ENCODE data around the gene RPS6KA4.

RPS6KA4 gene

DNA sequence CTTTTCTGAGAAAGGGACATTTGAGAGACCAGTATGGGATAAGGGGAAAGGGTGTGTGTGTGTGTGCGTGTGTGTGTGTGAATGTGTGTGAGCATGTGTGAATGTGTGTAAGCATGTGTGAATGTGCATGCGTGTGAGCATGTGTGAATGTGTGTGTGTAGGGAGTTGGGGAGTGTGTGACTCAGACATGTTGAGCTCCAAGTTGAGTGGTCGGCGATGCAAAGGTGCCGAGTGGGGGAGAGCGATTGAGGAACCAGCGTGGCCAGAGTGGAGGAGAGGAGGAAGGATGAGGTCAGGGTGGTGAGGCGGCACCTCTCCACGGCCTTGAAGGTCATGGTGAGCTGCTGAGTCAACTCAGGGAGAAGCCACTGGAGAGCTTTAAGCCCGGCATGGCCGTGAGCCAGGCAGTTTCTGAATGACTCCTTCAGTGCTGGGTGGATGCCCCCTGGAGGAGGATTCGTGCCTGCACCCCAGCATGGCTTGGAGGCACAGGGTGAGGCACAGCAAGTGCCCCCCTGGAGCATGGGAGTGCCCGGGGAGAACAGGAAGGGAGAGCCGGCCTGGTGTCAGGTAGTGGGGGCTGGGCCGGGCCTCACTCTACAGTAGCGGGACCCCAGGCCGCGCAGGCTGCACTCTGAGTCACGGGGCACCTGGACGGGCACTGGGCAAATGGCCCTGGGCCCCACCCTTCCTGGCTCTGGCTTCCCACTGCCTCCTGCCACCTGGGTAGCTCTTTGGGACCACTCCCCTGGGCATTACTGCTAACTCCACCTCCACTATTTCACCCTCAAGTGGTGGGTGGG is 27.2 kb upstream of the RPS6KA4 start:
- Histone ChIP-seq H3K4me3 (ENCODE audit: low read length) (no peak overlapping the region), H3K27me3 (ENCODE audit: control insufficient read depth, insufficient read depth, low read length) (no peaks in the 10 kb centered on the region), H3K27ac (ENCODE audit: low read length) (no peak overlapping the region), H3K9ac (ENCODE audit: low read length) (no peak overlapping the region), H3K36me3 (ENCODE audit: control insufficient read depth, low read depth, low read length) (no peaks in the 10 kb centered on the region), H3K9me3 (ENCODE audit: control insufficient read depth, low read depth, low read length) (no peaks in the 10 kb centered on the region), H3K4me1 (ENCODE audit: control insufficient read depth, low read depth, low read length) (no peaks in the 10 kb centered on the region)

DNA sequence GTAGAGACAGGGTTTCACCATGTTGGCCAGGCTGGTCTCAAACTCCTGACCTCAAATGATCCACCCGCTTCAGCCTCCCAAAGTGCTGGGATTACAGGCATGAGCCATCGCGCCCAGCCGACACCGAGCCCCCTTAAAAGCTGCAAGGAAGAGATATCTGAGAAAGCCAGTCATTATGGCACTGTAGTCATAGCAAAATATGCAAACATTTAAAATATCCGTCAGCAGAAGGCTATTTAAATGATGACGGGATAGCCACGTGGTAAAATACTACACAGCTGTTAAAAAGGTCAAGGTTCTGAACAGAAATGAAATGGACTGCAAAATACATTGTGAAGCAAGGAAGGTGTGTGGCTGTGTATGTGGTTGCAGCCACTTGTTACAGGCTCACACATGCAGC is 25.4 kb upstream of the RPS6KA4 start:
- no peak overlapping the region for H3K9ac ChIP-seq (ENCODE audit: low read length)
- no peaks in the 10 kb centered on the region for H3K36me3 ChIP-seq (ENCODE audit: control insufficient read depth, low read depth, low read length)
- no peak overlapping the region for H3K27ac ChIP-seq (ENCODE audit: low read length)
- no peak overlapping the region for H3K4me3 ChIP-seq (ENCODE audit: low read length)
- H3K4me1 ChIP-seq (ENCODE audit: control insufficient read depth, low read depth, low read length), result no peaks in the 10 kb centered on the region
- H3K9me3 ChIP-seq (ENCODE audit: control insufficient read depth, low read depth, low read length), result no peaks in the 10 kb centered on the region
- H3K27me3 ChIP-seq (ENCODE audit: control insufficient read depth, insufficient read depth, low read length), result no peaks in the 10 kb centered on the region

DNA sequence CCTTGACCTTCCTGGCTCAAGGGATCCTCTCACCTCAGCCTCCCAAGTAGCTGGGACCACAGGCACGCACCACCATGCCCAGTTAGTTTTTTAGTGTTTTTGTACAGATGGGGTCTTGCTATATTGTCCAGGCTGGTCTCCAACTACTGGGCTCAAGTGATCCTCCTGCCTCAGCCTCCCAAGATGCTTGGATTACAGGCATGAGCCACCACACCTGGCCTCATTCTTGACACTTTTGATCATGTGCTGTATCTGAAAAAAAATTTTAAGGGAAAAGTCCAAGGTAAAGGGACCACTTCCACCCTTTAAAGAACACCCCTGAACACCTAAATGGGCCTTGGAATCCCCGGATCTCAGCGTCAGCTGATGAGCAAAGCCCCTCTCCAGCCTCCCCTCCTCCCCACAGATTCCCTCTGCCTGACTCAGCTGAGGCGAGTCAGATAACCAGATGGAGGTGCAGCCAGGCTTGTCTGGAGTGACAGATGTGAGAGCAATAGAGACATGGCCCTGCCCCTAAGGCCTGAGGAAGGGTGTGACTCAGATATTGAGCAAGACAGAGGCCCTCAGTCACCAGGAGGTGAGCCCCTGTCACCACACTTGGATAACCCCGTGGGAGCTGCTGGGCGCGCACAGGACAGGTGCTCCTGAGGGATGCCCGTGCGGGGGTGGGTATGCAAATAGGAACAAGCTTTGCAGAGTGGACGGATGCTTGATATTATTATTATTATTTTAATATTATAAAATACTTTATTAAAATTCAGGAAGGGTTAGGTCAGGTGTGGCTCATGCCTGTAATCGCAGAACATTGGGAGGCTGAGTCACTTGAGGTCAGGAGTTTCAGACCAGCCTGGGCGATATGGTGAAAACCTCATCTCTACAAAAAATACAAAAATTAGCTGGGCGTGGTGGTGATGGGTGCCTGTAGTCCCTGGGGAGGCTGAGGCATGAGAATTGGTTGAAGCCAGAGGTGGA is 23.9 kb upstream of the RPS6KA4 start:
- H3K27me3 ChIP-seq (ENCODE audit: control insufficient read depth, insufficient read depth, low read length), result no peaks in the 10 kb centered on the region
- H3K9ac ChIP-seq (ENCODE audit: low read length), result no peak overlapping the region
- H3K4me3 ChIP-seq (ENCODE audit: low read length), result no peak overlapping the region
- no peaks in the 10 kb centered on the region for H3K9me3 ChIP-seq (ENCODE audit: control insufficient read depth, low read depth, low read length)
- no peak overlapping the region for H3K27ac ChIP-seq (ENCODE audit: low read length)
- H3K4me1 ChIP-seq (ENCODE audit: control insufficient read depth, low read depth, low read length), result no peaks in the 10 kb centered on the region
- no peaks in the 10 kb centered on the region for H3K36me3 ChIP-seq (ENCODE audit: control insufficient read depth, low read depth, low read length)

DNA sequence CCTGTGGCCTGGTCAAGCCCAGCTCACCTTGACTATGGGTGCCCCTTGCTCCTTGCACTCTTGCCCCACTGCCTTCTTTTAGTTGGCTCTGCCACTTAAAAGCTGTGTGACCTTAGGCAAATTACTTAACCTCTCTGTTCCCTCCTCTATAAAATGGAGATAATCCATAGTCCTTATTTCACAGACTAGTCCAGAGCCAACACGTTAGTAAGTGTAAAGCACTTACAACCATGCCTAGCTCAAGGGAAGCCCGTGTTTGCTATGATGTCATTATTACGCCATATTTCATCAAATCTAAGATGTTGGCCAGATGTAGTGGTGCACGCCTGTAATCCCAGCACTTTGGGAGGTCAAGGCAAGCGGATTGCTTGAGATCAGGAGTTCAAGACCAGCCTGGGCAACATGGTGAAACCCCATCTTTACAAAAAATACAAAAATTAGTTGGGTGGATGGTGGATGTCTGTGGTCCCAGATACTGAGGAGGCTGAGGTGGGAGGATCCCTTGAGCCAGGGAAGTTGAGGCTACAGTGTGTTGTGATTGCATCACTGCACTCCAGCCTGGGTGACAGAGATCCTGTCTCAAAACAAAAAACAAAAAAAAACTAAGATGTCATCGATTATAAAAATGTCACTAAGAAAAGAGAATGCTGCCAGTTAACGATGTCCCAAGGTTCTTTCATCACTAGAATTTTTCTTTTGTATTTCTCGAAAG is 21.3 kb upstream of the RPS6KA4 start:
- H3K4me1 ChIP-seq (ENCODE audit: control insufficient read depth, low read depth, low read length), result peaks cover 12% of the 10 kb centered on the region
- no peaks in the 10 kb centered on the region for H3K36me3 ChIP-seq (ENCODE audit: control insufficient read depth, low read depth, low read length)
- no peak overlapping the region for H3K4me3 ChIP-seq (ENCODE audit: low read length)
- no peaks in the 10 kb centered on the region for H3K9me3 ChIP-seq (ENCODE audit: control insufficient read depth, low read depth, low read length)
- H3K27me3 ChIP-seq (ENCODE audit: control insufficient read depth, insufficient read depth, low read length), result peaks cover 12% of the 10 kb centered on the region
- no peak overlapping the region for H3K27ac ChIP-seq (ENCODE audit: low read length)
- H3K9ac ChIP-seq (ENCODE audit: low read length), result no peak overlapping the region

DNA sequence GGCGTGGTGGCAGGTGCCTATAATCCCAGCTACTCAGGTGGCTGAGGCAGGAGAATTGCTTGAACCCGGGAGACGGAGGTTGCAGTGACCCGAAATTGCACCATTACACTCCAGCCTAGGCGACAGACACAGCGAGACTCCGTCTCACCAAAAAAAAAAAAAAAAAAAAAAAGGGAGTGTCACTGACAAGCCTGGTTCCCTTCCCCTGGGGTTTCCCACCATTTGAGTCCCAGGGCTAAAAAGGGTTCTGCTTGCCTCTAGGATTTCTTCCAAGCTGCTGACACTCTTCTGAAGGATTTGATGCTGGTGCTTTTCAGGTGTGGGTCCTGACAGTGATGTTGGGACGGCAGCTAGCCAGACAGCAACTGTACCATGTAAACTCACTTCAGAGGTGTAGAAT is 20.2 kb upstream of the RPS6KA4 start:
- Histone ChIP-seq H3K9me3 (ENCODE audit: control insufficient read depth, low read depth, low read length) (no peaks in the 10 kb centered on the region), H3K27me3 (ENCODE audit: control insufficient read depth, insufficient read depth, low read length) (peaks cover 12% of the 10 kb centered on the region), H3K9ac (ENCODE audit: low read length) (no peak overlapping the region)

DNA sequence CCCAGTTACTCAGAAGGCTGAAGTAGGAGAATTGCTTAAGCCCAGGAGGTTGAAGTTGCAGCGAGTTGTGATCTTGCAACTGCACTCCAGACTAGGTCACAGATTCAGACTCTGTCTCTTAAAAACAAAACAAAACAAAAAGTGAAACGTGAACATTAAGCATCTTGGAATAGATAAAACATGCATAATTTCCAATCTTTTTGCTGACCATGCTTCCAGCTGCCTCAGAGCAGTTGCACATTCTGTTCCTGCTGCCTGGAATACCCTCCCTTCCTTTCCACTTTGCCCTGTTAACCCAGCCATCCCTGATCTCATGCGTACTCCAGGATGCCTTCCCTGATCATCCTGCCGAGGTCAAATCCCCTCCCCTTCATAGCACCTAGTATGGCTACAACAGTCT is 19.7 kb upstream of the RPS6KA4 start:
- peaks cover 12% of the 10 kb centered on the region for H3K27me3 ChIP-seq (ENCODE audit: control insufficient read depth, insufficient read depth, low read length)
- peaks cover 12% of the 10 kb centered on the region for H3K4me1 ChIP-seq (ENCODE audit: control insufficient read depth, low read depth, low read length)
- H3K27ac ChIP-seq (ENCODE audit: low read length), result no peak overlapping the region
- no peak overlapping the region for H3K9ac ChIP-seq (ENCODE audit: low read length)
- no peak overlapping the region for H3K4me3 ChIP-seq (ENCODE audit: low read length)
- H3K9me3 ChIP-seq (ENCODE audit: control insufficient read depth, low read depth, low read length), result no peaks in the 10 kb centered on the region
- H3K36me3 ChIP-seq (ENCODE audit: control insufficient read depth, low read depth, low read length), result no peaks in the 10 kb centered on the region

More for the DNA sequence above, 20.2 kb upstream of the RPS6KA4 start:
- Histone ChIP-seq H3K27ac (ENCODE audit: low read length) (no peak overlapping the region), H3K4me3 (ENCODE audit: low read length) (no peak overlapping the region), H3K36me3 (ENCODE audit: control insufficient read depth, low read depth, low read length) (no peaks in the 10 kb centered on the region), H3K4me1 (ENCODE audit: control insufficient read depth, low read depth, low read length) (peaks cover 12% of the 10 kb centered on the region)

DNA sequence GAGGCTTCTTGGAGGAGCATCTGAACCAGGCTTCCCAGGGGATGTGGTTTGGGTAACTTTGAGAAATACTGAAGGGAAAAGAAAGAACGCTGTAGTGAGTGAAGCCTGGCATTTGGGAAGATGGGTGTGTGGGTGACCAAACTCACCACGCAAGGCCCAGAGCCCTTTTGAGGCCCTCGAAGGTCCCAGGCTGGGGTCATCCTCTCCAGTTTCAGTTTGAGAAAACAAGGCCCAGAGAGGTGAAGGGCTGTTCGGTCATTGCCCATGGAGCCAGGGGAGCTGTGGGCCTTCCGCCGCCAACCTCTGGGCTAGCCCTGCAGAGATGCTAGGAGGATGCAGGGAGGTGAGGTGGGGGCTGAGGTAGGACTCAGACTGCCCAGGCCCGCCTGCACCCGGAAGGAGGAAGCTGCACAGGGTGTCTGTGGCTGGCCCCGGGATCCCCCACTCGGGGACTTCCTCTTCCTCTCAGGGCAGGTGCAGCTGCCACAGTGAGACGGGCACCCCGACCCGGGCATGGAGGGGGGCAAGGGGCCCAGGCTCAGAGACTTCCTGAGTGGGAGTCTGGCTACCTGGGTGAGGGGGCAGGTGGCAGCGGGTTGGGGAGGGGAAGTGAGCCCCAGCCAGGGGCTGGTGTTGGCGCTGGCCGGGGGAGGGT is 19.1 kb upstream of the RPS6KA4 start, which contains the start of gene CCDC88B:
TSS of gene CCDC88B (plus strand) at position 451 of the 655 bp plus-strand sequence. CDS start at position 514, 63 bp downstream.
- no peaks in the 10 kb centered on the region for H3K36me3 ChIP-seq (ENCODE audit: control insufficient read depth, low read depth, low read length)
- H3K4me1 ChIP-seq (ENCODE audit: control insufficient read depth, low read depth, low read length), result peaks cover 12% of the 10 kb centered on the region
- peaks cover 12% of the 10 kb centered on the region for H3K27me3 ChIP-seq (ENCODE audit: control insufficient read depth, insufficient read depth, low read length)
- no peaks in the 10 kb centered on the region for H3K9me3 ChIP-seq (ENCODE audit: control insufficient read depth, low read depth, low read length)
- no peak within 1 kb of the TSS for H3K27ac ChIP-seq (ENCODE audit: low read length)
- H3K9ac ChIP-seq (ENCODE audit: low read length), result peak within 1 kb of the TSS; percentile 17
- peak within 1 kb of the TSS; percentile 63 for H3K4me3 ChIP-seq (ENCODE audit: low read length)

DNA sequence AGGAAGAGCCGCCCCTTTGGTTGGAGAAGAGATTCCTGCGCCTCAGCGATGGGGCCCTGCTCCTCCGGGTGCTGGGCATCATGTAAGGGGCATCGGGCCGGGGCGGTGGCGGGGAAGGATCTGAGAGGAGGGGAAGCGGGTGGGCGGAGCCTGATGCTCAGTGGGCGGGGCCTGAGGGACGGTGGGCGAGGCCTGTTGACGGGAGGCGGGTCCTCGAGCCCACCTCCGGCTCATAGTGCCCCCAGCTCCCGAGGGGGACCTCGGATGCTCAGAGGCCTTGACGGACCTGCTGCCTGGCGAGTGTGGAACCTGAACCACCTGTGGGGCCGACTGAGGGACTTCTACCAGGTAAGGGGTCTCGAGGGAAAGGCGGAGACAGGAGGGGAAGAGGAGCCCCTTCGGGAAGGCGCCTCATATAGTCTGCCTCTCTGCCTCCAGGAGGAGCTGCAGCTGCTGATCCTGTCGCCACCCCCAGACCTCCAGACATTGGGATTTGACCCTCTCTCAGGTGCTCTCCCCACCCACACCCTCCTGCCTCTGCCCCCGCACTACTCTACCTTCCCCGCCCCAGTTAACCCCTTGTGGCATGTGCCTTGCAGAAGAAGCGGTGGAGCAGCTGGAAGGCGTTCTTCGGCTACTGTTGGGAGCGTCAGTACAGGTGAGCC is 18.2 kb upstream of the RPS6KA4 start:
- Histone ChIP-seq H3K4me1 (ENCODE audit: control insufficient read depth, low read depth, low read length) (peaks cover 12% of the 10 kb centered on the region), H3K27ac (ENCODE audit: low read length) (no peak overlapping the region), H3K9ac (ENCODE audit: low read length) (peak overlapping the region; percentile 17), H3K36me3 (ENCODE audit: control insufficient read depth, low read depth, low read length) (no peaks in the 10 kb centered on the region), H3K9me3 (ENCODE audit: control insufficient read depth, low read depth, low read length) (no peaks in the 10 kb centered on the region), H3K27me3 (ENCODE audit: control insufficient read depth, insufficient read depth, low read length) (peaks cover 12% of the 10 kb centered on the region), H3K4me3 (ENCODE audit: low read length) (peak overlapping the region; percentile 63)

DNA sequence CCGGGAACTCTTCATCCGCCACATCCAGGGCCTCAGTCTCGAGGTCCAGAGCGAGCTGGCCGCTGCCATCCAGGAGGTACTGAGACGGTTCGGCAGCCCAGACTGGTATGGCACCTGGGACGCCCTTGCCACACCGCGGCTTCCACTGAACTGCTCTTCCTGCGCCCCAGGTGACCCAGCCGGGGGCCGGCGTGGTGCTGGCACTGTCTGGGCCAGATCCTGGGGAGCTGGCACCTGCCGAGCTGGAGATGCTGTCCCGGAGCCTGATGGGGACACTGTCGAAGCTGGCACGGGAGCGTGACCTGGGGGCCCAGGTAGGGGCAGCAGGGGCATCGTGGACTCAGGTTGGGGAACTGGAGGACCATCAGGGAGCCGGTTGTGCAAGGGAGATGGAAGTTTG is 17.5 kb upstream of the RPS6KA4 start:
- H3K4me1 ChIP-seq (ENCODE audit: control insufficient read depth, low read depth, low read length), result peaks cover 12% of the 10 kb centered on the region
- H3K9me3 ChIP-seq (ENCODE audit: control insufficient read depth, low read depth, low read length), result no peaks in the 10 kb centered on the region
- H3K4me3 ChIP-seq (ENCODE audit: low read length), result peak overlapping the region; percentile 63
- no peak overlapping the region for H3K9ac ChIP-seq (ENCODE audit: low read length)
- no peak overlapping the region for H3K27ac ChIP-seq (ENCODE audit: low read length)
- peaks cover 12% of the 10 kb centered on the region for H3K27me3 ChIP-seq (ENCODE audit: control insufficient read depth, insufficient read depth, low read length)
- no peaks in the 10 kb centered on the region for H3K36me3 ChIP-seq (ENCODE audit: control insufficient read depth, low read depth, low read length)

DNA sequence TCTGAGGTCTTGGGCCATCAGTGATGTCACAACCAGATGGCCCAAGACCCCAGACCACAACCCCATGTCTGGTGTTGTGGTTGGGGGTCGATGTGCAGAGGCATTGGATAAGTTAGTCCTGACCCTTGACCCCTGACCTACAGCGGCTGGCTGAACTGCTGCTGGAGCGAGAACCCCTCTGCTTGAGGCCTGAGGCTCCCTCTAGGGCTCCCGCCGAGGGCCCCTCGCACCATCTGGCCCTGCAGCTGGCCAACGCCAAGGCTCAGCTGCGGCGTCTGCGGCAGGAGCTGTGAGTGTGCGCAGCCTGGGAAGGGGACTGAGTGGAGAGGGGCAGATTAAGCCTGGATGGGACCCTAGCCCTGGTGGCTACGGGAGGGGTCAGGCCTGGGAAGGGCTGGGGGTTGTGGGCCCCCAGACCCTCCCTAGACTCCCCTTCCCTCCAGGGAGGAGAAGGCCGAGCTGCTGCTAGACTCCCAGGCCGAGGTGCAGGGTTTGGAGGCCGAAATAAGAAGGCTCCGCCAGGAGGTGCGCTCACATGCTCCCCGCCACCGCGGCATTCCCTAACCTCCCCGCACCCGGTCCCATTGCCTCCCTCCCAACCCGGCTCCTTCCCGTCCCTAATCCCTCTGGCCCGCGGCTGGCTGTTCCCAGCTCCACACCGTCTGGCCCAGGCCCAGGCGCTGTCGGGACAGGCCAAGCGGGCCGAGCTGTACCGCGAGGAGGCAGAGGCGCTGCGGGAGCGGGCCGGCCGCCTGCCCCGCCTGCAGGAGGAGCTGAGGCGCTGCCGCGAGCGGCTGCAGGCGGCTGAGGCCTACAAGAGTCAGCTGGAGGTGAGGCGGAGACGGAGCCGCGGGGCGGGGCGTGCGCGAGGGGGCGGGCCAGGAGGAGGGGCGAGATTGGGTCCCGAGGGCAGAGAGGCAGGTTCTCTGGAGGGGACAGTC is 16.8 kb upstream of the RPS6KA4 start:
- H3K4me1 ChIP-seq (ENCODE audit: control insufficient read depth, low read depth, low read length), result peaks cover 12% of the 10 kb centered on the region
- H3K9ac ChIP-seq (ENCODE audit: low read length), result peak overlapping the region; percentile 28
- no peaks in the 10 kb centered on the region for H3K9me3 ChIP-seq (ENCODE audit: control insufficient read depth, low read depth, low read length)
- no peaks in the 10 kb centered on the region for H3K36me3 ChIP-seq (ENCODE audit: control insufficient read depth, low read depth, low read length)
- peak overlapping the region; percentile 43 for H3K4me3 ChIP-seq (ENCODE audit: low read length)
- no peak overlapping the region for H3K27ac ChIP-seq (ENCODE audit: low read length)
- H3K27me3 ChIP-seq (ENCODE audit: control insufficient read depth, insufficient read depth, low read length), result peaks cover 12% of the 10 kb centered on the region
